Lower lobe of right lung (tissue), 2 donors: Measurements from ENCODE around the gene TAX1BP1. TPM values are rescaled to one million over a fixed set of nuclear protein-coding genes. Genes with fewer than 3 reads are reported as not detected.

Source experiments
- ATAC-seq, 2 donors: fragments of 200-7000 bp; cut with Tn5 transposase; one replicate each; pipeline ENCODE4 v1.9.1; 2020 to 2022; ENCODE audit warnings: mild to moderate bottlenecking in 2 of 2, moderate library complexity in 2 of 2
- DNase-seq: peaks from one replicate; pipeline ENCODE4 v3.0.0-alpha.2; 2020
- H3K27ac ChIP-seq: fragments of 200-600 bp; one replicate; pipeline ENCODE4 v1.8.0; 2022
- H3K27me3 ChIP-seq: fragments of 200-600 bp; one replicate; pipeline ENCODE4 v1.8.0; 2022; ENCODE audit warnings: low read depth
- H3K36me3 ChIP-seq: fragments of 200-600 bp; one replicate; pipeline ENCODE4 v1.8.0; 2022; ENCODE audit warnings: mild to moderate bottlenecking
- H3K4me1 ChIP-seq: fragments of 200-600 bp; one replicate; pipeline ENCODE4 v1.8.0; 2022
- H3K4me3 ChIP-seq: fragments of 200-600 bp; one replicate; pipeline ENCODE4 v1.8.0; 2022; ENCODE audit warnings: mild to moderate bottlenecking
- H3K9me3 ChIP-seq: fragments of 200-600 bp; one replicate; pipeline ENCODE4 v1.8.0; 2022
- CTCF ChIP-seq: fragments of 200-600 bp; IDR thresholded peaks from one replicate; pipeline ENCODE4 v1.8.0; 2022; ENCODE audit warnings: antibody characterized with exemption, mild to moderate bottlenecking
- intact Hi-C: fragments of 100-400 bp; cut with DNase I; formaldehyde crosslinking; loops from one replicate; pipeline ENCODE4 v1.11.0; 2022
- total RNA-seq: library from RNA; stranded (reverse); fragmentation: NEBNext Ultra II Directional; extraction: Animal tissue kit (Norgen Biotek cat#: 25700); gene quantifications from one replicate; pipeline ENCODE4 v1.2.1, GENCODE V29; 2021
- donor health status: DM: no; HTN: yes; CAD: no; lungs with severe emphysema.

TAX1BP1 gene
- total RNA-seq, 1 donor from 2014 or later = 128 TPM

- ATAC-seq (no peak), DNase-seq (no peak)
- intact Hi-C loops = no loop called here
- no peak overlapping the region for H3K4me3 ChIP-seq
- no peaks in the 10 kb centered on the region for H3K27me3 ChIP-seq
- no peaks in the 10 kb centered on the region for H3K9me3 ChIP-seq
- peaks cover 42% of the 10 kb centered on the region for H3K36me3 ChIP-seq
- H3K27ac ChIP-seq = no peak overlapping the region
- TF ChIP-seq CTCF = no peak
- peaks cover 9% of the 10 kb centered on the region for H3K4me1 ChIP-seq
Measured at GRCh38 chr7:27767374-27767773, 27.4 kb downstream of the TAX1BP1 start.

- H3K36me3 ChIP-seq = peaks cover 36% of the 10 kb centered on the region
- no peaks in the 10 kb centered on the region for H3K27me3 ChIP-seq
- intact Hi-C loops = no loop called here
- TF ChIP-seq CTCF = no peak
- H3K27ac ChIP-seq = no peak overlapping the region
- no peak for ATAC-seq
- H3K9me3 ChIP-seq = no peaks in the 10 kb centered on the region
- no peak overlapping the region for H3K4me3 ChIP-seq
- DNase-seq = no peak
- peaks cover 5% of the 10 kb centered on the region for H3K4me1 ChIP-seq
Measured at GRCh38 chr7:27771111-27771510, 31.1 kb downstream of the TAX1BP1 start.

- DNase-seq (no peak), ATAC-seq (no peak)
- Histone ChIP-seq H3K27me3 (no peaks in the 10 kb centered on the region), H3K9me3 (no peaks in the 10 kb centered on the region), H3K4me3 (no peak overlapping the region), H3K36me3 (peaks cover 20% of the 10 kb centered on the region), H3K27ac (no peak overlapping the region), H3K4me1 (peaks cover 5% of the 10 kb centered on the region)
- peak; percentile 57 for TF ChIP-seq CTCF
- intact Hi-C loops = no loop called here
Measured at GRCh38 chr7:27774717-27775328, 34.9 kb downstream of the TAX1BP1 start.

- Histone ChIP-seq H3K27me3 (no peaks in the 10 kb centered on the region), H3K4me1 (no peaks in the 10 kb centered on the region), H3K4me3 (no peak overlapping the region), H3K27ac (no peak overlapping the region), H3K9me3 (no peaks in the 10 kb centered on the region), H3K36me3 (peaks cover 12% of the 10 kb centered on the region)
- no peak for TF ChIP-seq CTCF
- intact Hi-C loops = no loop called here
- ATAC-seq (no peak), DNase-seq (no peak)
Measured at GRCh38 chr7:27775782-27776181, 35.8 kb downstream of the TAX1BP1 start.

GRCh38 chr7:27777662-27778061 is 37.7 kb downstream of the TAX1BP1 start:
- ATAC-seq = no peak
- Histone ChIP-seq H3K36me3 (no peaks in the 10 kb centered on the region), H3K27me3 (no peaks in the 10 kb centered on the region), H3K27ac (no peak overlapping the region), H3K9me3 (no peaks in the 10 kb centered on the region), H3K4me3 (no peak overlapping the region), H3K4me1 (no peaks in the 10 kb centered on the region)
- intact Hi-C loops = no loop called here
- TF ChIP-seq CTCF = no peak
- no peak for DNase-seq

GRCh38 chr7:27779873-27780272 is 39.9 kb downstream of the TAX1BP1 start:
- DNase-seq = no peak
- peaks cover 7% of the 10 kb centered on the region for H3K4me1 ChIP-seq
- no peaks in the 10 kb centered on the region for H3K27me3 ChIP-seq
- no peaks in the 10 kb centered on the region for H3K9me3 ChIP-seq
- intact Hi-C loops = no loop called here
- ATAC-seq = no peak
- no peak for TF ChIP-seq CTCF
- H3K36me3 ChIP-seq = no peaks in the 10 kb centered on the region
- H3K4me3 ChIP-seq = no peak overlapping the region
- H3K27ac ChIP-seq = no peak overlapping the region
